ENCODE data around the gene BACE2. TPM values are rescaled to one million over a fixed set of nuclear protein-coding genes. Genes with fewer than 3 reads are reported as not detected.

The BACE2 gene
- total RNA-seq, 2 experiments from 2014 or later = 5.1 to 5.2 TPM

- H3K27ac Mint-ChIP-seq = no peak overlapping the region
- no peaks in the 10 kb centered on the region for H3K4me1 Mint-ChIP-seq
- POLR2A ChIA-PET = no interaction called here
- peaks cover 7% of the 10 kb centered on the region for H3K27me3 Mint-ChIP-seq
- no peak for DNase-seq
- no peak for ATAC-seq (ENCODE audit: low read depth)
- H3K4me3 Mint-ChIP-seq = no peak overlapping the region
- H3K9me3 Mint-ChIP-seq = no peaks in the 10 kb centered on the region
- H3K36me3 Mint-ChIP-seq = no peaks in the 10 kb centered on the region
These were observed 31.2 kb downstream of the BACE2 start for GRCh38 chr21:41199123-41199522.

GRCh38 chr21:41199588-41199987 is 31.6 kb downstream of the BACE2 start:
- no peak overlapping the region for H3K27ac Mint-ChIP-seq
- no peaks in the 10 kb centered on the region for H3K4me1 Mint-ChIP-seq
- no peaks in the 10 kb centered on the region for H3K9me3 Mint-ChIP-seq
- H3K4me3 Mint-ChIP-seq = no peak overlapping the region
- DNase-seq (no peak), ATAC-seq (ENCODE audit: low read depth) (no peak)
- no peaks in the 10 kb centered on the region for H3K36me3 Mint-ChIP-seq
- POLR2A ChIA-PET = no interaction called here
- peaks cover 7% of the 10 kb centered on the region for H3K27me3 Mint-ChIP-seq

DNA sequence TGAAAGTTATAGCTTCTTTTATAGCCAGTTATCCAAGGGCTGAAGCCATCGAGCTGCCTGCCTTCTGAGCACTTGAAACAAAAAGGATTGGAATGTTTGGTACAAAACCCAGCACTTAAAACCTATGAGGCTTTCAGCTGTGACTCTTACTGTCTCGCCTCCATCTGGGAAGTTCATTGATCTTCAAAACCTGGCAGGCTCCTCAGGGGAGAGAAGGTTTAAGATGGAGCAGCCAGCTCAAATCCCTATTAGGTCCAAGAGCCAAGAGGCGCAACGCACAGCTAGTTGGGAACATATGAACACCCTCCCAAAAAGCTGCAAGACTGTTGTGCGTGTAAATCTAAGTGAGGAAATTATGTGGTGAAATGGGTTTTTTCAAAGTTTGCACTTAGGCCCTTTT is 33.4 kb downstream of the BACE2 start:
- H3K27ac Mint-ChIP-seq = no peak overlapping the region
- no peaks in the 10 kb centered on the region for H3K4me1 Mint-ChIP-seq
- POLR2A ChIA-PET = no interaction called here
- no peaks in the 10 kb centered on the region for H3K36me3 Mint-ChIP-seq
- H3K4me3 Mint-ChIP-seq = no peak overlapping the region
- no peak for DNase-seq
- no peaks in the 10 kb centered on the region for H3K9me3 Mint-ChIP-seq
- ATAC-seq (ENCODE audit: low read depth) = no peak
- H3K27me3 Mint-ChIP-seq = peaks cover 5% of the 10 kb centered on the region

GRCh38 chr21:41204736-41205135 is 36.8 kb downstream of the BACE2 start:
- Mint-ChIP-seq H3K27ac (no peak overlapping the region), H3K27me3 (peaks cover 5% of the 10 kb centered on the region), H3K4me3 (no peak overlapping the region), H3K36me3 (no peaks in the 10 kb centered on the region), H3K4me1 (no peaks in the 10 kb centered on the region), H3K9me3 (no peaks in the 10 kb centered on the region)
- POLR2A ChIA-PET = no interaction called here
- no peak for DNase-seq
- no peak for ATAC-seq (ENCODE audit: low read depth)

GRCh38 chr21:41207401-41208375 is 39.7 kb downstream of the BACE2 start:
- no peak overlapping the region for H3K4me3 Mint-ChIP-seq
- ATAC-seq (ENCODE audit: low read depth) (no peak), DNase-seq (no peak)
- H3K27ac Mint-ChIP-seq = no peak overlapping the region
- H3K27me3 Mint-ChIP-seq = peaks cover 2% of the 10 kb centered on the region
- H3K36me3 Mint-ChIP-seq = no peaks in the 10 kb centered on the region
- H3K9me3 Mint-ChIP-seq = no peaks in the 10 kb centered on the region
- H3K4me1 Mint-ChIP-seq = no peaks in the 10 kb centered on the region
- POLR2A ChIA-PET = no interaction called here

GRCh38 chr21:41208376-41208763 is 40.4 kb downstream of the BACE2 start:
- Mint-ChIP-seq H3K36me3 (no peaks in the 10 kb centered on the region), H3K4me3 (no peak overlapping the region), H3K4me1 (no peaks in the 10 kb centered on the region), H3K27me3 (no peaks in the 10 kb centered on the region), H3K9me3 (no peaks in the 10 kb centered on the region), H3K27ac (no peak overlapping the region)
- POLR2A ChIA-PET = no interaction called here
- DNase-seq (no peak), ATAC-seq (ENCODE audit: low read depth) (no peak)

GRCh38 chr21:41209016-41209619 is 41.2 kb downstream of the BACE2 start:
- Mint-ChIP-seq H3K9me3 (no peaks in the 10 kb centered on the region), H3K36me3 (no peaks in the 10 kb centered on the region), H3K4me3 (no peak overlapping the region), H3K27ac (no peak overlapping the region), H3K4me1 (no peaks in the 10 kb centered on the region), H3K27me3 (no peaks in the 10 kb centered on the region)
- ATAC-seq (ENCODE audit: low read depth) (no peak), DNase-seq (no peak)
- POLR2A ChIA-PET = no interaction called here

GRCh38 chr21:41210426-41211059 is 42.6 kb downstream of the BACE2 start:
- H3K36me3 Mint-ChIP-seq = no peaks in the 10 kb centered on the region
- no peaks in the 10 kb centered on the region for H3K4me1 Mint-ChIP-seq
- H3K27ac Mint-ChIP-seq = no peak overlapping the region
- H3K27me3 Mint-ChIP-seq = peaks cover 8% of the 10 kb centered on the region
- ATAC-seq (ENCODE audit: low read depth) (no peak), DNase-seq (no peak)
- no peaks in the 10 kb centered on the region for H3K9me3 Mint-ChIP-seq
- no peak overlapping the region for H3K4me3 Mint-ChIP-seq
- POLR2A ChIA-PET = no interaction called here

- POLR2A ChIA-PET = no interaction called here
These were observed 43.3 kb downstream of the BACE2 start for GRCh38 chr21:41211060-41211805.

GRCh38 chr21:41213021-41213420 is 45.1 kb downstream of the BACE2 start:
- H3K9me3 Mint-ChIP-seq = no peaks in the 10 kb centered on the region

More at GRCh38 chr21:41211060-41211805, 43.3 kb downstream of the BACE2 start:
- no peak for DNase-seq
- no peak for ATAC-seq (ENCODE audit: low read depth)
- Mint-ChIP-seq H3K4me1 (peaks cover 4% of the 10 kb centered on the region), H3K36me3 (no peaks in the 10 kb centered on the region), H3K27ac (no peak overlapping the region), H3K4me3 (no peak overlapping the region), H3K9me3 (no peaks in the 10 kb centered on the region), H3K27me3 (peaks cover 13% of the 10 kb centered on the region)

DNA sequence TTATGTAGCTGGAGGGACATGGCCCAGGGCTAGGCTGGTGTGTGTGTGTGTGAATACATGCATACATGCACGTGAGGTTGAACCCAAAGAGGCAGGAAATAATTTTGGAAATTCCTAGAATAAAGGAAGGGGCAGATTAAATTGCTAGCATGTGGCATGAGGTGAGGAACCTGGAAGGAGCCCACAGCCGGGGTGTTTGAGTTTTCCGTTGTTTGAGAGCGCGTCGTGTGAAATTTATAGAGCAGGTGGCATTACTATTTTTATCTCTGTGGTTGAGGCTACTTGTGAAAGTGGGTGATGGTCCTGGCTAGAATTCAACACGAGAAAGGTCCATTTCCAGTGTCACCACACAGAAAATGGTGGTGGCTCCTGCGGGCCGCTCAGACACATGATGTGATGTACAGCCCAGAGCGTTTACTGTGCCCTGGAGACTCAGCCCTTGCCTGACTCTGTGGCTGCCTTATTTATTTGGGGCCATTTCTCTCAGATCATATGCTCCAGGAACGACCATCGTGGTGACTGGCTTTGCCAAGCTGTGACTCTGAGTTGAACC is 48.0 kb downstream of the BACE2 start:
- no peak overlapping the region for H3K4me3 Mint-ChIP-seq
- no peak for DNase-seq
- peaks cover 4% of the 10 kb centered on the region for H3K4me1 Mint-ChIP-seq
- no peak for ATAC-seq (ENCODE audit: low read depth)
- no peak overlapping the region for H3K27ac Mint-ChIP-seq
- H3K36me3 Mint-ChIP-seq = no peaks in the 10 kb centered on the region
- H3K27me3 Mint-ChIP-seq = peaks cover 25% of the 10 kb centered on the region
- POLR2A ChIA-PET = no interaction called here
- H3K9me3 Mint-ChIP-seq = no peaks in the 10 kb centered on the region

More at GRCh38 chr21:41213021-41213420, 45.1 kb downstream of the BACE2 start:
- no peak for ATAC-seq (ENCODE audit: low read depth)
- peaks cover 4% of the 10 kb centered on the region for H3K4me1 Mint-ChIP-seq
- no peak overlapping the region for H3K4me3 Mint-ChIP-seq
- H3K27ac Mint-ChIP-seq = no peak overlapping the region
- no peak for DNase-seq
- POLR2A ChIA-PET = no interaction called here
- peaks cover 25% of the 10 kb centered on the region for H3K27me3 Mint-ChIP-seq
- H3K36me3 Mint-ChIP-seq = no peaks in the 10 kb centered on the region

DNA sequence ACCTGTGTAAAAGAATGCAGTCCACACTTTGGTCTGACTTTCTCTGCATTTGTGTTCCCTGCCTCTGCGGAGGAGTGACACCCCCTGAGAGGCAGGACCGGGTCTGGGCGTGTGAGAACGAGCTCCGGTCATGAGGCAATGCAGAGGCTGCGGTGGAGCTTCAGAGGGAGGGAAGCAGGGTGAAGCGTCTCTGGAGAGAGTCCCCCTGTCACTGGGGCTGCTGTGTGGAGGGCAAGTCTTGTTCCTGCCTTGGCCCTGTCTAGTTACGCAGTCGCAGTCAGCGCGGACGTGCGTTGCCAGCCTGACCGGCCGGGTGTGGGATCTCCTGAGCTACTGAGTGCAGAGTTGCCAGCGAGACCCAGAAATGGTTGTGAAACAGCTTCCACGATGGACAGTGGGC is 48.5 kb downstream of the BACE2 start:
- Mint-ChIP-seq H3K27me3 (peaks cover 25% of the 10 kb centered on the region), H3K27ac (no peak overlapping the region), H3K36me3 (no peaks in the 10 kb centered on the region), H3K4me1 (peaks cover 4% of the 10 kb centered on the region), H3K9me3 (no peaks in the 10 kb centered on the region), H3K4me3 (no peak overlapping the region)
- DNase-seq (no peak), ATAC-seq (ENCODE audit: low read depth) (no peak)
- POLR2A ChIA-PET = no interaction called here
